Measurements from ENCODE around the gene ANXA7.
"Not testable (repeated sequence)": the region's sequence is repeated elsewhere in the genome, so short reads cannot be mapped to it uniquely, and the experiment has no call there.

ANXA7 gene

GRCh38 chr10:73407495-73407894, 6.4 kb downstream of the ANXA7 start:
- no peak for DNase-seq (ENCODE audit: low spot score)

- no peak for DNase-seq (ENCODE audit: low spot score)
Observed at GRCh38 chr10:73406846-73407245, 7.0 kb downstream of the ANXA7 start.

- DNase-seq (ENCODE audit: low spot score), result no peak
Observed at GRCh38 chr10:73405556-73405955, 8.3 kb downstream of the ANXA7 start.

- no peak for DNase-seq (ENCODE audit: low spot score)
Observed at GRCh38 chr10:73404690-73405089, 9.2 kb downstream of the ANXA7 start.

- DNase-seq (ENCODE audit: low spot score), result no peak
Observed at GRCh38 chr10:73401636-73402035, 12.2 kb downstream of the ANXA7 start.

- no peak for DNase-seq (ENCODE audit: low spot score)
Observed at GRCh38 chr10:73399063-73399462, 14.8 kb downstream of the ANXA7 start.

- DNase-seq (ENCODE audit: low spot score), result no peak
Observed at GRCh38 chr10:73398024-73398423, 15.8 kb downstream of the ANXA7 start.

GRCh38 chr10:73394325-73394724, 19.5 kb downstream of the ANXA7 start:
- not testable (repeated sequence) for DNase-seq (ENCODE audit: low spot score)

GRCh38 chr10:73388228-73388627, 25.6 kb downstream of the ANXA7 start:
- no peak for DNase-seq (ENCODE audit: low spot score)

- no peak for DNase-seq (ENCODE audit: low spot score)
Observed at GRCh38 chr10:73386583-73386982, 27.3 kb downstream of the ANXA7 start.

- no peak for DNase-seq (ENCODE audit: low spot score)
Observed at GRCh38 chr10:73379064-73379748, 34.7 kb downstream of the ANXA7 start.

- DNase-seq (ENCODE audit: low spot score), result no peak
Observed at GRCh38 chr10:73376679-73377078, 37.2 kb downstream of the ANXA7 start.

GRCh38 chr10:73368238-73368637, 45.6 kb downstream of the ANXA7 start:
- DNase-seq (ENCODE audit: low spot score), result no peak

- no peak for DNase-seq (ENCODE audit: low spot score)
Observed at GRCh38 chr10:73366381-73367298, 47.2 kb downstream of the ANXA7 start.

GRCh38 chr10:73364964-73365363, 48.9 kb downstream of the ANXA7 start:
- DNase-seq (ENCODE audit: low spot score), result no peak

- DNase-seq (ENCODE audit: low spot score), result no peak
Observed at GRCh38 chr10:73359492-73359891, 54.4 kb downstream of the ANXA7 start.

GRCh38 chr10:73358331-73359279, 55.3 kb downstream of the ANXA7 start, which contains the start of gene CFAP70:
Gene CFAP70, minus strand, starts transcription at chr10:73358864. Its CDS starts 4,068 bp downstream, at chr10:73354796.
- peak; percentile 98 for DNase-seq (ENCODE audit: low spot score)

- no peak for DNase-seq (ENCODE audit: low spot score)
Observed at GRCh38 chr10:73357821-73358220, 56.0 kb downstream of the ANXA7 start.

GRCh38 chr10:73357166-73357565, 56.7 kb downstream of the ANXA7 start:
- no peak for DNase-seq (ENCODE audit: low spot score)

- no peak for DNase-seq (ENCODE audit: low spot score)
Observed at GRCh38 chr10:73344269-73344668, 69.6 kb downstream of the ANXA7 start.

- DNase-seq (ENCODE audit: low spot score), result no peak
Observed at GRCh38 chr10:73340121-73340520, 73.7 kb downstream of the ANXA7 start.

GRCh38 chr10:73339436-73339835, 74.4 kb downstream of the ANXA7 start:
- no peak for DNase-seq (ENCODE audit: low spot score)
